ENCODE results near the gene TMIGD2.

TMIGD2 gene

GRCh38 chr19:4267901-4268815 is 34.0 kb downstream of the TMIGD2 start:
- TF ChIP-seq GATA3 (IDR thresholded peaks at IDR 0.05; ENCODE audit: low read depth, low read length) (no peak), GATA2 (IDR thresholded peaks at IDR 0.05; ENCODE audit: low read depth, low read length) (no peak)

DNA sequence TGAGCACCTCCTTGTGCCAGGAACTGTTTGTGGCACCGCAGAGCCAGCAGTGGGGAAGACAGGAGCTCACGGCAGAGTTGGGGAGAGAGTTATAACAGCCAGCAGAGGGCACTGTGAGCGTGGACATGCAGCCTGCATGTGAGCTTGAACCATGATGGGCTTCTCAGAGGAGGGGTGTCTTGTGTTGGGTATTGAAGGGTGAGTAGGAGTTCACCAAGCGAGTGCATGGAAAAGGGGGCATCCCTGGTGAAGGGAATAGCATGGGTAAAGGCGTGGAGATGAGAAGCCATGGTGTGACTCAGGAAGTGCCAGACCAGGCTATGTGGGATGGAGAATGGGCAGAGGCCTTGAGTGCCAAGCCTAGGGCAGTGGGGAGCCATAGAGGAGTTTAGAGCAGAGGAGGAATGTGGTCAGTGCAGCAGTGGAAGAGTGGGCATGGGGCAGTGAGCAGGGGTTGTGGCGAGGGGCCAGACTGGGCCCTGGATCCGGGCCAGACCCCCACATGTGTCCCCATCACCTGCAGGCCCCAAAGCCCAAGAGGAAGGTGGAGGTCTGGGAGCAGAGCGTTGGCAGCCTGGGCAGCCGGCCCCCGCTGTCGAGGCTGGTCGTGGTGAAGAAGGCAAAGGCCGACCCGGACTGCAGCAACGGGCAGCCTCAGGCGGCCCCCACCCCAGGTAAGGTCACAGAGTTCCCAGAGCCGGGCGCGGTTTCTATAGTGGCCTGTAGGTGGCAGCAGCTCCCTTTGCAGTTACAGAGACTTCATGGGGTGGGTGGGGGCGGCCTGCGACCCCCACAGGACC is 34.9 kb downstream of the TMIGD2 start:
- TF ChIP-seq GATA2 (IDR thresholded peaks at IDR 0.05; ENCODE audit: low read depth, low read length), result no peak
- TF ChIP-seq GATA3 (IDR thresholded peaks at IDR 0.05; ENCODE audit: low read depth, low read length), result no peak

DNA sequence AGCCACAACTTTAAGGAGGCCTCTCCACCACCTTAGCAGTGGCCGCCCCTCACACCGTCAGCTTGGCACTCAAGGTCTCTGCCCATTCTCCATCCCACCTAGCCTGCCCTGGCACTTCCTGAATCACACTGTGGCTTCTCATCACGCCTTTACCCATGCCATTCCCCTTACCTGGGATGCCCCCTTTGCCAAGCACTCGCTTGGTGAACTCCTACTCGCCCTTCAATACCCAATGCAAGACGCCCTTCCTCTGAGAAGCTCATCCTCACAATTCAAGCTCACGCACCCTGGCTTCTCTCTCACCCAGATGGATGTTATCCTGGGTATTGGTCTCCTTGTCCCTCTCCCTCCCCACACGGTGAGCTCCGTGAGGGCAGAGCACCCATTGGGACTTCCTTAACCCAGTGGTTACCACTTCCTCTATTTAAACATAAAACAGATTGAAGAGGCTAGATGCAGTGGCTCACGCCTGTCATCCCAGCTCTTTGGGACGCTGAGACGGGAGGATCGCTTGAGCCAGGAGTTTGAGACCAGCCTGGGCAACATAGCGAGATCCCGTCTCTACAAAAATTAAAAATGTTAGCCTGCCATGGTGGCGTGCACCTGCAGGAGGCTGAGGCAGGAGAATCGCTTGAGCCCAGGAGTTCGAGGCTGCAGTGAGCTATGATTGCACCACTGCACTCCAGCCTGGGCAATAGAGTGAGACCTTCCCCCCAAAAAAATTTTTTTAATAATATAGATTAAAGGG is 35.8 kb downstream of the TMIGD2 start:
- no peak for TF ChIP-seq GATA3 (IDR thresholded peaks at IDR 0.05; ENCODE audit: low read depth, low read length)
- TF ChIP-seq GATA2 (IDR thresholded peaks at IDR 0.05; ENCODE audit: low read depth, low read length), result no peak

DNA sequence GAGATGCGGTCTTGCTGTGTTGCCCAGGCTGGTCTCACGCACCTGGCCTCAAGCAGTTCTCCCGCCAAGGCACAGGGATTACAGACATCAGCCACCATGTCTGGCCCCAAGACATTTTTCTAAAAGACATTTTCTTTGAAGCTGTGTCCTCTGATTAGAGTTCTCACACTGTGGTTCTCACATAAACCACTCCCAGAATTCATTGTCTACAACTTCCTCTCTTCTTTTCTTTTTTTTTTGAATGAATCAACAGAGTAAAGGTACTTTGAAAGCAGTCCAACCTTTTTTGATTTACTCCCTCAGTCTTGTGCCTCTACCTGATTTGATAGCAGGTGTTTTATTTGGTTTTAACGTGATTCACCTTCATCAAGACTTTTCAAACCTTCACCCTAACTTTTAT is 37.4 kb downstream of the TMIGD2 start:
- no peak for TF ChIP-seq GATA3 (IDR thresholded peaks at IDR 0.05; ENCODE audit: low read depth, low read length)
- no peak for TF ChIP-seq GATA2 (IDR thresholded peaks at IDR 0.05; ENCODE audit: low read depth, low read length)

DNA sequence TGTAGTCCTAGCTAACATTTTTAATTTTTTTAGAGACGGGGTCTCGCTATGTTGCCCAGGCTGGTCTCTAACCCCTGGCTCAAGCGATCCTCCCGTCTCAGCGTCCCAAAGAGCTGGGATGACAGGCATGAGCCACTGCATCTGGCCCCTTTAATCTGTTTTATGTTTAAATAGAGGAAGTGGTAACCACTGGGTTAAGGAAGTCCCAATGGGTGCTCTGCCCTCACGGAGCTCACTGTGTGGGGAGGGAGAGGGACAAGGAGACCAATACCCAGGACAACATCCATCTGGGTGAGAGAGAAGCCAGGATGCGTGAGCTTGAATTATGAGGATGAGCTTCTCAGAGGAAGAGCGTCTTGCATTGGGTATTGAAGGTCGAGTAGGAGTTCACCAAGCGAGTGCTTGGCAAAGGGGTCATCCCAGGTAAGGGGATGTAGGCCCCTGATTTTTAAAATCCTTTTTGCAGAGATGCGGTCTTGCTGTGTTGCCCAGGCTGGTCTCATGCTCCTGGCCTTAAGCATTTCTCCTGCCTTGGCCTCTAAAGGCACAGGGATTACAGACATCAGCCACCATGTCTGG is 41.5 kb downstream of the TMIGD2 start:
- TF ChIP-seq GATA3 (IDR thresholded peaks at IDR 0.05; ENCODE audit: low read depth, low read length), result no peak
- no peak for TF ChIP-seq GATA2 (IDR thresholded peaks at IDR 0.05; ENCODE audit: low read depth, low read length)

- no peak for TF ChIP-seq GATA2 (IDR thresholded peaks at IDR 0.05; ENCODE audit: low read depth, low read length)
- TF ChIP-seq GATA3 (IDR thresholded peaks at IDR 0.05; ENCODE audit: low read depth, low read length), result no peak
Observed at GRCh38 chr19:4258181-4258580, 44.0 kb downstream of the TMIGD2 start.

- no peak for TF ChIP-seq GATA2 (IDR thresholded peaks at IDR 0.05; ENCODE audit: low read depth, low read length)
- no peak for TF ChIP-seq GATA3 (IDR thresholded peaks at IDR 0.05; ENCODE audit: low read depth, low read length)
Observed at GRCh38 chr19:4257025-4257424, 45.2 kb downstream of the TMIGD2 start.

GRCh38 chr19:4256563-4256962 is 45.6 kb downstream of the TMIGD2 start:
- TF ChIP-seq GATA3 (IDR thresholded peaks at IDR 0.05; ENCODE audit: low read depth, low read length), result no peak
- no peak for TF ChIP-seq GATA2 (IDR thresholded peaks at IDR 0.05; ENCODE audit: low read depth, low read length)

- TF ChIP-seq GATA2 (IDR thresholded peaks at IDR 0.05; ENCODE audit: low read depth, low read length) (no peak), GATA3 (IDR thresholded peaks at IDR 0.05; ENCODE audit: low read depth, low read length) (no peak)
Observed at GRCh38 chr19:4246767-4247593, 55.2 kb downstream of the TMIGD2 start, which contains the start of gene YJU2. TSS of gene YJU2 (plus strand) at chr19:4247080. CDS start at chr19:4247147, 67 bp downstream.

Measured in SH-SY5Y (cell line).